HG03342 (cell line): ENCODE results near the gene GRIA3.
"Not testable (repeated sequence)": the region's sequence is repeated elsewhere in the genome, so short reads cannot be mapped to it uniquely, and the experiment has no call there.

Source experiments
- ATAC-seq: cut with Tn5 transposase; IDR thresholded peaks from one replicate; pipeline ENCODE4 v1.9.1; 2021; ENCODE audit warnings: mild to moderate bottlenecking, moderate library complexity; ENCODE audit not compliant: unreplicated experiment

GRIA3 gene

DNA sequence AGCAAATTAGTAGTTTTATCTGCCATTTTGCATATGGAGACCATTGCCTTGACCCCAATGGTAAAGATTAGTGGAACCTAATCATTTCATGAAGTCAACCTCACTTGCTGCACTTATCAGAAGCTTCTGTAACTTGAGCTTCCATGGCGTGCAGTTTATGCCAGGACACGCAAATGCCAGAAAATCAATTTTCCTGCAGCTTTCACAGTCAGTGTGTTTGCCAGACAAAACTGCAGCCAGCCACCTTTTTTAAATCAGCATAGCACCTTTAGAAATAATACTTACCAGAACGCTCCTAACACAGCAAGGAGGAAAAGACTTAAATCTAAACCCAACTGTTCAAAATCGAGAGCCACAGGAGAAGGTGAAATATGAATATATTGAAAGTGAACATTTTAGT lies 265.3 kb downstream of the GRIA3 start:
- ATAC-seq: no peak

DNA sequence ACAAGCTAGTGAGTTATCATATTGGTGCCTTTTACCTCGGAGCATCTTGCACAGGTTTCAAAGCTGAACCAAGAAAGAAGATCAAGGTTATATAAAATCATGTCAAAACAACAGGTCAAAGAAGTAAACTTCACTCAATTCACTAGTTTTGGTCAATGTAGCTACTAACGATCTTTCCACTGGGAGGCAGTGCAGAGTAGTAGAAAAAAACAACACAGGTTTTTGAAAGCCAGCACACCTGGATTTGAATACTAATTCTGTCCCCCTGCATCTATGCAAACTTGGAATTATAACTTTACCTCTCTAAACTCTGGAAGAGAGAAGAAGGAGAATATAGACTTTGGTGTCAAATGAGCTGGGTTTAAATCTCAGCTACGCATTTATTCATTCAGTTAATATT lies 266.1 kb downstream of the GRIA3 start:
- ATAC-seq: no peak

DNA sequence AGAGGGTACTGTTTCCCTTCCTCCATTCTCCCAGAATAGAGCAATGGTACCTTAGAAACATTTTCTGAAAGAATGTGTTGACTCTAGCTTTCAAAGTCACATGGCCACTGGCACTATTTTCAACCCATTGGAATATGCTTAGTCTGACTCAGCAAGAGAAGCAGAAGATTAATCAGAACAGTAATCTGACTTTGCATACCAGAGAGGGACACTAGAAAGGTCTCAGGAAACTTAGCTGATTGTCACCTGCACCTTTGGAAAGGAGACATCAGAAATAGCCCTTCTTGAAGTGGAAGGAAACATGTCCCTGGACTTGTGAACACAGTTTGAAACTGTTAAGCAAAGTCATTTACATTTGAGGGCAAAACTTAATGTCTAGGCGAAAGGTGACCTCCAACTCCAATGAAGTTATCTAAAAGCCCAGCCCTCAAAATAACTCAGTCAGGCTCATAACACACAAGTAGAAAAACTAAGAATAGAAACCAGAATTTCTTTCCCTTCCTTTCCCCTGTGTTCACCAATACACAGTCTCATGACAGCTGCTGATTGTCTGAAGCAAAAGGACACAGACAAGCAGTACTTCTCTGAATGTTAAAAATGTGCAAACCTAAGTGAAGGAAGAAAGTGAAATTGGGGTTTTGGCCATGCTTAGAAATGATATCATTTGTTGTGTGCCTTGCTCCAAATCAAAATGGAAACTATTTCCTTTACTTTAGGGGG lies 270.8 kb downstream of the GRIA3 start:
- no peak for ATAC-seq

DNA sequence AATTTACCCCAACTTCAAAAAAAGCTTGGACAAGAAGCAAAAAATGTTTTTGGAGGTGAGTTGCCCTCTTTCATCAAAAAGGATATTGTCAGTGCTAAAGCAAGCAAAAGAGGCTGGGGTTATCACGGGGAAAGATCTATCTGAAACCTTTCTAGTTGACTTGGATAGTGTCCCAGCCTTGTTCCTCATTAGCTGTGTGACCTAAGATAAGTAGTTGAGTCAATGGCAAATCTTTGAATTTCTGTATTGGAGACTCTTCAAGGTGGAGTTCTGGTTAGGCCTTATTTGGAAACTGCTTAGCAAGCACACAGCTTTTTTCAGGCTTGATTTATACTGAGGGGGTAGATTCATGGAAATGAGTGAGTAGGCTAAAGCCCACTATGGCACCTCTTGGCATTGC lies 271.6 kb downstream of the GRIA3 start:
- ATAC-seq: no peak

DNA sequence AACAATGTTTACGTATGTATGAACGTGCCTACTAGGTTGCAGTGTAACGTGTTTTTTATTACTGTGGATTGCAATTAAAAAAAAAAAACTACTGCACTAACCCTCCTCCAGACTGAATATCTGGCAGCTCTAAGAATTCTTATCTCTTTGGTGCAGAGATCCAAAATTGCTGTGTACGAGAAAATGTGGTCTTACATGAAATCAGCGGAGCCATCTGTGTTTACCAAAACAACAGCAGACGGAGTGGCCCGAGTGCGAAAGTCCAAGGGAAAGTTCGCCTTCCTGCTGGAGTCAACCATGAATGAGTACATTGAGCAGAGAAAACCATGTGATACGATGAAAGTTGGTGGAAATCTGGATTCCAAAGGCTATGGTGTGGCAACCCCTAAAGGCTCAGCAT lies 280.6 kb downstream of the GRIA3 start:
- no peak for ATAC-seq

DNA sequence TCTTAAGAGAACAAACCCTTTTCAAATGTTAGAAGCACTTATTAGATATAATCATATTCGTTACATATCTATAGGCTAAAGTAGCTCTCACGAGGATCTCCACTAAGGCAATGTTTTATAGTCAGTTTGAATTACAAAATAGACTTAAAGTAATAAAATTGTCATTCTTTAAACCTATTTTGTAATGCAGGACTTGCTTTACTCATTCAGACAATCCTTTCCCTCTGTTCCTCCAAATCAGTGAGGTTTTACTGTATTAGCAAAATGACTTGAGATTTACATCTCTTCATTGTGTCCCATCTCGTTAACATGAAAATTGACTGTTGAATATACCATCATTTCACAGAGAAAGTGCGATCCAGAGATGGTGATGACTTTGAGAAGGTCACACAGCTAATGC lies 284.4 kb downstream of the GRIA3 start:
- ATAC-seq: no peak

DNA sequence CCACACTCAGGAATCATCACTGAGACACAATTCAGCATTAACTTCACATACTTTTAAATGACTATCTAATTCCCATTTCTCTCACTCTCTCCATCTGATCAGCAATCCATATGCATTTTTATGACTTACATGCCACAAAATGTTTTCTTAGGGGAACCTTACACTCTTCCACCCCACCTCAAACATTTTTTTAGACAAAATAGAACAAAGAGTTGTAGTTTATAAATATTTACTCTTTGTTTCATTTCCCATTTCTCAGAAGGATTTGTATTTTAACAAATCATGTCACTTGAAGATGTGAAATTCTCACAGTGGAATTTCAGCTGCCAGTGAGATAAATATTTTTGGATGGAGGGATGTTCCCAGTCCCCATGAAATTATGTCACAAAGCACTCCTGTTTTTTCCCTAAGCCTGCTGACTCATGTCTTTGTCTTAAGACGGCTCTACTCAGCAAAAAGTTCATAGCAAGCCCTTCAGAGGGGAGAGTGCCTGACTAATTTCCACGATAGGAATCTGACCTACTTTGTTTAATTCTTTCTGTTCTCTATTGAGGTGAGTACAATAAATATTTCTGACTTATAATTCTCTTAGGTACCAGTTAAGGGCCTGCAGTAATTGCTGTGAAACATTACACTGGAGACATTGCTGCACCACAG lies 291.1 kb downstream of the GRIA3 start:
- ATAC-seq: no peak

DNA sequence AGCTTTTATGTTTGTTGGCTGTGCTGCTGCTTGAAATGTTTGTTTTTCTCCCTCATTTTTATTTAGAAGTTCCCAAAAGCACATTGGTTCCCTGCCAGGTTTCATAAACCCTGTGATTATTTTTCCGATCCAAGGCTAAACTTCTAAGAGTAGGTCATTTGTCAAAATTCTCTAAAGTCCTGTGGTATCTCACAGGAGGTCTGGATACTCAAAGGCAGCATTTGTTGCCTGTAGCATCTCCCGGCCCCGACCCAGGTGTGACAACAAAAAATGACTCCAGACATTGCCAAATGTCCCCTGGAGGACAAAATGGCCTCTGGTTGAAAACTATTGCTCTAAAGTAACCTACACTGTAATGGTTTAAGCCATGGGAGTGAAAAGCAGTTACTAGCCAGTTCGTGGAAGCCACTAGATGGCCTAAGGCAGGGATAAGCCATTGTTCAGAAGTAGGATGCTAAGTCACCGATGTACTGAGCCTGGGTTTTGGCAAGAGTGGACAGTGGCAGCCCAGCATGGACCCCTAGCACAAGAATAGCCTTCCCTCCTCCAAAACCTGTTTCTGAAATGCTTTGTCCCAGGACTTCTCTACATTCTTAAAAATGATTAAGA lies 292.6 kb downstream of the GRIA3 start:
- ATAC-seq: no peak

DNA sequence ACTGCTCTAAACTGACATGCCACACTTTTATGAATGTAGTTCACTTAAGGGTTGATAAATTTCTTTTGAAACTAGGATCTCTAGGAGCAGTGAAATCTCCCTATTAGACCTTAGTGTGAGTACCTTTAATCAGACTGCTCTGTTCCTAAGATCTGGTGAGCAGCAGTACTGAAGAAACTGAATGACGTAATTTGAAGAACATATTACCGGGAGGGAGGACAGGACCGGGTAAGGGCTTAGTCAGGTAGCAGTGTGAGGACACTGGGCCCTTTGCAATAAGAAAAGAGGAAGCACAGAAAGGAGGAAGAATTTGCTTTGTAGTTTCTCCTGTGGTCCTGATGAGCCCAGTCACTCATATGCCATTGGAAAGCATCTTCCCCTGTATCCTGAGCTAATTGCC lies 293.6 kb downstream of the GRIA3 start:
- ATAC-seq: no peak

DNA sequence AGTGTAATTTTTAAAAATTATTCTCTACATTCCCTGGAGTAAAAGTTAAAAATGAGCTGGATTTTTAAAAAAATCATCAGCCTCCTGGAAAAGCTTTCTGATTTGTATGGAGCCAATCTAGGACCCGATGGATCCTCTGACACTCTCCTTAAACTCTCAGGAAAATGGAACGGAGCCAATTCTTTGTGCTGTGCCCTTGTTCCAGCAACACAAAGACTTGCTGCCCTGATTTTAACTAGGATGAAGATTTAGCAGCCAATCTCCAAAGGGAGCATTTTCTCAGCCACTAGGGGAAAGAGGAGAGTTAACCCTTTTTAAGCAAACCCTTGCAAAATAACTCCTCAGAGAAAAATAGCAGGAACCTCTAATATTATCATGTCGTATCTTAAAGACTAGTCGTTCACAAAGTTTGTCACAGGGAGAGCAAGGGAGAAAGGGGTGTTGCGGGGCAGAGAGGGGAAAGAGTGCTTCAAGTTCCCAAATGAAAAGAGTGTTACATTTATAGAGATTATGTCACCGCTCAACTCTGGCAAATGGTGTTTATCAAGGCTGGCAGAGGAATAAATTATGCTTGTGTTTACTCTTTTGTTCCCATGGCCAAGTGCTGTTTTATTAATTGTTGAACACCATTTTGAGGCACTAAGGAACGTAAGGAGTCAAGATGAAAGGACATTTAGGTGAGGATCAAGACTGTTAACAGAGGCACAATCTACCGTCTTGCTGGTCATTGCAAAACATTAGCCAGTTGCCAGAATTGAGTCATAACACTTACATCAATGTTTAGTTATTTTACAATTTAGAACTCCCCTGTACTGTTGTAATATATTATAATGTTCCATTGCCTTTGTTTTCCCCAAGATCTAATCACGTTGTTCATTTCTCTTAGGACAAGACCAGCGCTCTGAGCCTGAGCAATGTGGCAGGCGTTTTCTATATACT lies 298.1 kb downstream of the GRIA3 start:
- ATAC-seq: no peak

DNA sequence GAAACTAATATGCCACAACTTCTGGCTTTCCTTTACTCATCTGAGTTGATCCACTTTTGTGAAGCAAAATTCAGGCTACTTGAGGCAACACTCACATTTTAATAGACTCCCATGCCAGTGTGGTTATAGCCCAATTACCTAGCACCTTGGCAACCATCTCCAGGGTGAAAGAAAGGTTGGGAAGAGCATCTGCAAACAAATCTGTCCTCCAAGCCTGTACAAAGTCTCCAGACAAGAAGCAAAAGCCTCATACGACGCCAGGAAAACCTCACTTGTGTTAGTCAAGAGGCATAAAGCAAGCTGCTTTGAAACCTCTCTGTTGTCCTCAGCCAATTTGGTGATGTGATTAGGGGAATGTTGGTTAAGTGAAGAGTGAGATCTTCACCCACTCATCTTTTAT lies 302.2 kb downstream of the GRIA3 start:
- no peak for ATAC-seq

DNA sequence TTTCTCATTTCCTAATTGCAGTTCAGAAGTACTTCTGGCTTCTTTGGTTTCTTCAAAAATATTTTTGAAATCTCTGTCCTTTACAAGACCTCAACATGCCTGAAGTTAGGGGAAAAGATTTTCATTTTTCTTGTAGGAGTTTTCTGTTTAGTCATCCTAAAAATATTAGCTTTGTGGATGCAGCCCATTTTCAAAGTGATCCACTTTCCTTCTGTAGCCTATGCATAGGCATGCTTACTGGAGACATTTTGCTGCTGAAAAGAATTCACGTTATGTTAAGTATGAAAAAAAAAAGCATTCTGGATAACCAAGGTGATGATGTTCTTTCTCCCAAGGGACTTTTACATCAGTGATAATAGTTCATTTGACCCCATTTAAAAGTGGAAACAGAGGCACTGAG lies 303.2 kb downstream of the GRIA3 start:
- no peak for ATAC-seq

DNA sequence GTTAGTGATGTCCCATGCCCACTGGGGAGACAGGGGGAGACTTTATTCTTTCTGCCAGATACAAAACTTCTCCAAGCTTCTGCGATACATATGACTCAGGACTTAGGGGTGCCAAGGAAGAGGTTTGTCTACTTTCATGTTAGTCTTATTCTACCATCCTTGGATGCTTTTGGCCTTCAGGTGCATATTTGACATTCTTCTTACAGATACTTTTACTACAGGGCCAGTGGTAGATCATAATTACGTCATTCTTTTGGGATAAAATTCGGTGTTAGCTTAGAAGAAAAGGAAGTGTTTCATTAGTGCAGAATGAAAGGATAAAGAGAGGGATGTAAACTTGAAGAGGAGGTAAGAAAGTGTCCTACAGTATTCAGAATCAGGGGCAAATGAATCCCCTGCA lies 303.6 kb downstream of the GRIA3 start:
- no peak for ATAC-seq

DNA sequence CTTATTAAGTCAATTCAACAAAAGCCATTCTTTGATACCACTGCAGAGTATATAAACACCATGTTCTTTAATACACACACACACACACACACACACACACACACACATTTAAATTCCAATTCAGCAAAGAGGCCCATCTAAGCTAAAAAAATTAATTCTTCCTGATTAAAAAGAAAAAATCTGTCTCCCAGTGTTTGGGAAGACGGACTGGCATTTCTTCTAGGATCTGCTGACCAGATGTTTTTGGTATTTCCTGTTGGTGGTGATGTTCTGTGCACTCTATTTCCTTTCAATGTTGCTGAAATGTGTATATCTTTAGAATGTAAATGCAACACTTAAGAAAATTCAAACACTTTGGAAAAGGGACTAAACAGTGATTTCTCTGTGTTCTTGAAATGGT lies 304.9 kb downstream of the GRIA3 start:
- no peak for ATAC-seq

DNA sequence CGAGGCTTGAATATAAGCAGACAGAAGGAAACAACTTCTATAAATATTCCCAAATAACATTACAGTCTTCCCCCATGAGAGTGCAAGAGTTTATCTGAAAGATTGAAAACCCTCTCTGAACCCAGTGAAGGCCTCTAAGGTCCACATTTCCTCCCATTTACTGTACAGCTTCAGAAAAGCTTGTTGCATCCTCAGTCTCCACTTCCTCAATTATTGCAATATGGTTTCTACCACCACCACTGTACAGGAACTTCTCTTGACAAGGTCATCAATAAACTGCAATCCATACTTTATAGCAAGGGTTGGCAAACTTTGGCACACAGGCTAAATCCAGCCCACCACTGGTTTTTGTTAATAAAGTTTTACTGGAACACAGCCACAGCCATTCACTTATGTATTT lies 309.8 kb downstream of the GRIA3 start:
- no peak for ATAC-seq

DNA sequence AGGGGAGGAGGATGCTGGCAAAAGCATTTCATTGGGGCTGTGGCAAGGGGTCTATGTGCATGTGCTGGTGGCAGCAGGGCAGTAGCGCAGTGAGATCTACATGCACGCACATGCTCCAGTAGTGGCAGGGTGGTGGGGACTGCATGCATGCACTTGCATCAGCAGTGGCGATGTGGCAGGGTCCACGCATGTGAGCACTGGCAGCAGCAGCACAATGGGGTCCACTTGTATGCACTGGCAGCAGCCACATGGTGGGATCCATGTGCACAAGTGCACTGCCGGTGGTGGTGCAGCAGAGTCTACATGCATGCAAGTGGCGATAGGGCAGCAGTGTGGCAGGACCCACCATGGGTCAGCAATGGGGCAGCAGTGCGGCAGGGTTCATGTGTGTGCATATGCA lies 315.7 kb downstream of the GRIA3 start:
- ATAC-seq: no peak

DNA sequence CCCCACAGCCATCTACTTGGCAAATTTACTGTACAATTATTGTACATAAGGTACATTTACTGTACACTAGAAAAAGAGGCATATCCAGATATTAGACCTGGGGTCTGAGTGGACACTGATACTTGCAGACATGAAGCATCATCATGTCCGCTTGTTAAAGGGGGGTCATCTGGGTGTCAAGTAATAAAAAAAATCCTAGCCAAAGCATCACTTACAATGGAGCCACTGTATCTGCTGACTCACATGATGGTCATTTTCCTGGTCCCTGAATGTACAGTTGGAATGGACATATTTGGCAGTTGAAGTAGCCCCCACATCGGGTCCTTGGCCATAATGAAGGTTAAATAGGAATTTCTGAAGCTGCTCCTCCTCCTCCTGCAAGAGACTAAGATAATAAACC lies 320.0 kb downstream of the GRIA3 start:
- ATAC-seq: no peak

DNA sequence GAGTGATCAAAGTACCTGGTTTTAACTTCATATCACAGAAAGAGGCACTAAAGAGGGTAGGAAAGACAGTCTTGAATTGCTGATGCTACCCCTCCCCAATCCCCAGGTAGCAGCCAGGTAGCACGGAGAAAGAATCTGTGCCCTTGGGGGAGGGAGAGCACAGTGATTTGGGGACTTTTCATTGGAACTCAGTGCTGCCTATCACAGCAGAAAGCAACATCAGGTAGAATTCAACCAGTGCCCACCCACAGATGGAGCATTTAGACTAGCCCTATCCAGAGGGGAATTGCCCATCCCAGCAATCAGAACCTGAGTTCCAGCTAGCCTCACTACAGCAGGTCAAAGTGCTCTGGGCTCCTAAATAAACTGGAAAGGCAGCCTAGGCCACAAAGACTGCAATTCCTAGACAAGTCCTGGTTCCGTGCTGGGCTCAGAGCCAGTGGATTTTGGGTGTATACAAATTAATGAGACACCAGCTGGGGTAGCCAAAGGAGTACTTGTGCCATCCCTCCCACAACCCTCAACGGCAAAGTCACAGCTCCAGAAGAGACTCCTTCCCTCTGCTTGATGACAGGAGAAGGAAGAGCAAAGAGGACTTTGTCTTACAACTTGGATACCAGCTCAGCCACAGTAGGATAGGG lies 320.7 kb downstream of the GRIA3 start:
- ATAC-seq: no peak

DNA sequence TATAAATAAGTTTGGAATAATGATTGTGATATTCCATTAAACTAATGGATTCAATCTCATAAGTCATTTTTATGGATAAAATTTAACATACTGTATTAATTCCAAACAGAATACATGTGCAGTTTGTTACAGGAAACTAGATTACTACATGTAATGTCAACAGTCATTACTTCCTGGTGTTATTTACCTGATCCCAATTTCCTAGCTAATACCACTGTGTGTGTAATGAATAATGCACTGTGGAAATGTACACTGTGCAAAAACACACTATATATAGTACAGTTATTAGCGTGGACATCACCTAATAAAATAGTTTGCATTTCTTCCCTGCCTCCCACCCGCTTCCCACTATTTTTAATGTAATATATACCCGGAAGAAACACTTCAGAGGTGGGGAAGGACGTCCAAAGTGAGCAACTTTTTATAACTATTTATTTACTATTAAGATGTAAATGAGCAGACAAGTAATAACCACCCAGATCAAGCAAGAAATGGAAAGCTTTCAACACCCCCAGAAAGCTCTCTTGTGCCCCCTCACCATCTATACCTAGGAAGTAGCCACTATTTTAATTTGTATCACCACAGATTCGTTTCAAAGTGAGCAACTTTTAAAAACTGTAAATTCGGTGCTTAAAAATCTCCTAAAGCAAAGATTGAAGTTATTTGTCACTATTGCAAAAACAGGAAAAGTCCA lies 329.7 kb downstream of the GRIA3 start:
- no peak for ATAC-seq

DNA sequence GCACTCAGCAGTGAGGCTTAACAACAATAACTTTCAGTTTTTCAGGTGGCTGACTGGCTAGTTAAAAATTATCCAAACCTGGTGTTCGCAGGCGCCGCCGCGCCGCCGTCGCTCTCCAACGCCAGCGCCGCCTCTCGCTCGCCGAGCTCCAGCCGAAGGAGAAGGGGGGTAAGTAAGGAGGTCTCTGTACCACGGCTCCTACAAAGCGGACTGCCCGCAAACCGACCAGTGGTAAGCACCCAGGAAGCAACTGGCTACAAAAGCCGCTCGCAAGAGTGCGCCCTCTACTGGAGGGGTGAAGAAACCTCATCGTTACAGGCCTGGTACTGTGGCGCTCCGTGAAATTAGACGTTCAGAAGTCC lies 330.2 kb downstream of the GRIA3 start:
- not testable (repeated sequence) for ATAC-seq
